Measurements from ENCODE around the gene TMBIM1. TPM values are rescaled to one million over a fixed set of nuclear protein-coding genes. Genes with fewer than 3 reads are reported as not detected.
A peak's percentile ranks its signal among the peaks of the same experiment; 100 is the strongest.

Gene TMBIM1
- total RNA-seq, 1 experiment from 2014 or later, result 168 TPM

- POLR2A ChIA-PET, result interaction anchor here (1.2 kb wide), 1 partner anchor 9 kb away, joined by 5 read pairs; the partner anchor contains the start of genes AAMP and PNKD
- peaks cover 2% of the 10 kb centered on the region; the same call in 1 of the 2 replicates for H3K36me3 ChIP-seq (ENCODE audit: control insufficient read depth, insufficient read depth, low read length)
- Mint-ChIP-seq H3K36me3 (ENCODE audit: insufficient read depth, unreplicated experiment) (peaks cover 52% of the 10 kb centered on the region), H3K4me3 (ENCODE audit: unreplicated experiment) (no peak within 1 kb of the TSS), H3K27me3 (ENCODE audit: insufficient read depth, unreplicated experiment) (no peaks in the 10 kb centered on the region), H3K4me1 (ENCODE audit: low read depth, unreplicated experiment) (peaks cover 5% of the 10 kb centered on the region), H3K27ac (ENCODE audit: unreplicated experiment) (peak within 1 kb of the TSS; percentile 50), H3K9me3 (ENCODE audit: unreplicated experiment) (no peaks in the 10 kb centered on the region)
- intact Hi-C loops (cut with micrococcal nuclease; ENCODE audit: unreplicated experiment), result no loop called here
- H3K9me3 ChIP-seq, result no peaks in the 10 kb centered on the region
- peak in 1 of 2 experiments; percentile 44 for DNase-seq
- peaks cover 20% of the 10 kb centered on the region for H3K4me1 ChIP-seq
- CTCF ChIA-PET, result interaction anchor here (0.7 kb wide), 1 partner anchor 1959 kb away, joined by 4 read pairs; no protein-coding TSS in a partner anchor
- no peak within 1 kb of the TSS for H3K4me3 ChIP-seq (ENCODE audit: low read depth, low read length)
- no TSS peak for BruUV-seq (replicated peaks)
- no peaks in the 10 kb centered on the region for H3K27me3 ChIP-seq (replicated peaks; ENCODE audit: control insufficient read depth, insufficient read depth, low read length)
- no peak for TF ChIP-seq CTCF (IDR thresholded peaks at IDR 0.05; ENCODE audit: insufficient read depth in 1 of 2, low read depth in 1 of 2, low read length in 1 of 2, severe bottlenecking in 1 of 2, unreplicated experiment in 1 of 2)
Measured at GRCh38 chr2:218260742-218261422, 31.4 kb downstream of the TMBIM1 start, which contains the start of gene GPBAR1. Gene GPBAR1, plus strand, starts transcription at chr2:218261015. Its CDS starts 1,710 bp downstream, at chr2:218262725.

- Mint-ChIP-seq H3K4me3 (ENCODE audit: unreplicated experiment) (no peak overlapping the region), H3K9me3 (ENCODE audit: unreplicated experiment) (no peaks in the 10 kb centered on the region), H3K27me3 (ENCODE audit: insufficient read depth, unreplicated experiment) (no peaks in the 10 kb centered on the region), H3K27ac (ENCODE audit: unreplicated experiment) (peak overlapping the region; percentile 50), H3K36me3 (ENCODE audit: insufficient read depth, unreplicated experiment) (peaks cover 56% of the 10 kb centered on the region), H3K4me1 (ENCODE audit: low read depth, unreplicated experiment) (peaks cover 5% of the 10 kb centered on the region)
- H3K27me3 ChIP-seq (replicated peaks; ENCODE audit: control insufficient read depth, insufficient read depth, low read length), result no peaks in the 10 kb centered on the region
- BruUV-seq (replicated peaks), result no TSS peak
- no peak overlapping the region for H3K4me3 ChIP-seq (ENCODE audit: low read depth, low read length)
- CTCF ChIA-PET, result interaction anchor here (0.7 kb wide), 2 partner anchors 29 to 1959 kb away, joined by 3 to 4 read pairs; no protein-coding TSS in a partner anchor
- no peaks in the 10 kb centered on the region for H3K9me3 ChIP-seq
- H3K36me3 ChIP-seq (ENCODE audit: control insufficient read depth, insufficient read depth, low read length), result peaks cover 2% of the 10 kb centered on the region; the same call in 1 of the 2 replicates
- H3K4me1 ChIP-seq, result peaks cover 17% of the 10 kb centered on the region
- POLR2A ChIA-PET, result no interaction called here
- intact Hi-C loops (cut with micrococcal nuclease; ENCODE audit: unreplicated experiment), result no loop called here
- TF ChIP-seq CTCF (IDR thresholded peaks at IDR 0.05; ENCODE audit: insufficient read depth in 1 of 2, low read depth in 1 of 2, low read length in 1 of 2, severe bottlenecking in 1 of 2, unreplicated experiment in 1 of 2), result no peak
- DNase-seq, result no peak
Measured at GRCh38 chr2:218260166-218260565, 32.1 kb downstream of the TMBIM1 start.

GRCh38 chr2:218259099-218259961 lies 33.0 kb downstream of the TMBIM1 start:
- Histone ChIP-seq H3K36me3 (ENCODE audit: control insufficient read depth, insufficient read depth, low read length) (peaks cover 2% of the 10 kb centered on the region; the same call in 1 of the 2 replicates), H3K9me3 (no peaks in the 10 kb centered on the region), H3K27me3 (replicated peaks; ENCODE audit: control insufficient read depth, insufficient read depth, low read length) (no peaks in the 10 kb centered on the region), H3K4me1 (peaks cover 9% of the 10 kb centered on the region), H3K4me3 (ENCODE audit: low read depth, low read length) (no peak overlapping the region)
- Mint-ChIP-seq H3K4me1 (ENCODE audit: low read depth, unreplicated experiment) (peaks cover 5% of the 10 kb centered on the region), H3K4me3 (ENCODE audit: unreplicated experiment) (no peak overlapping the region), H3K9me3 (ENCODE audit: unreplicated experiment) (no peaks in the 10 kb centered on the region), H3K27me3 (ENCODE audit: insufficient read depth, unreplicated experiment) (no peaks in the 10 kb centered on the region), H3K27ac (ENCODE audit: unreplicated experiment) (peak overlapping the region; percentile 50), H3K36me3 (ENCODE audit: insufficient read depth, unreplicated experiment) (peaks cover 58% of the 10 kb centered on the region)
- ChIA-PET POLR2A (interaction anchor here (1.0 kb wide), 1 partner anchor 11 kb away, joined by 3 read pairs; the partner anchor contains the start of genes AAMP and PNKD), CTCF (interaction anchor here (0.7 kb wide), 1 partner anchor 28 kb away, joined by 3 read pairs; no protein-coding TSS in a partner anchor)
- intact Hi-C loops (cut with micrococcal nuclease; ENCODE audit: unreplicated experiment), result no loop called here
- DNase-seq, result no peak
- no peak for TF ChIP-seq CTCF (IDR thresholded peaks at IDR 0.05; ENCODE audit: insufficient read depth in 1 of 2, low read depth in 1 of 2, low read length in 1 of 2, severe bottlenecking in 1 of 2, unreplicated experiment in 1 of 2)
- BruUV-seq (replicated peaks), result no TSS peak

All from Caco-2 (cell line).